Activated T-helper 17 cell treated with anti-CD3 and anti-CD28 coated beads, Interleukin-2, amount 50 U/mL, for 72 hours (primary cell): ENCODE data around the gene NHP2. TPM values are rescaled to one million over a fixed set of nuclear protein-coding genes. Genes with fewer than 3 reads are reported as not detected.

Experiments used
- ATAC-seq: fragments of 150-1000 bp; cut with Tn5 transposase; replicated peaks from 2 replicates; pipeline ENCODE4 v1.10.0; 2021; ENCODE audit warnings: mild to moderate bottlenecking, moderate library complexity
- H3K27ac Mint-ChIP-seq: one replicate; pipeline ENCODE4 v1.8.0; 2022; ENCODE audit warnings: mixed read lengths
- H3K27me3 Mint-ChIP-seq: one replicate; pipeline ENCODE4 v1.8.0; 2022; ENCODE audit warnings: mixed read lengths
- H3K36me3 Mint-ChIP-seq: one replicate; pipeline ENCODE4 v1.8.0; 2022; ENCODE audit warnings: low read depth, mild to moderate bottlenecking, mixed read lengths
- H3K4me1 Mint-ChIP-seq: one replicate; pipeline ENCODE4 v1.8.0; 2022; ENCODE audit warnings: mixed read lengths
- H3K4me3 Mint-ChIP-seq: one replicate; pipeline ENCODE4 v1.8.0; 2022; ENCODE audit warnings: mild to moderate bottlenecking, mixed read lengths
- H3K9me3 Mint-ChIP-seq: one replicate; pipeline ENCODE4 v1.8.0; 2022; ENCODE audit warnings: mixed read lengths
- total RNA-seq, 2 donors: library from RNA; stranded (reverse); gene quantifications; one replicate each; pipeline ENCODE4 v1.2.3, GENCODE V29; 2022

Gene NHP2
- total RNA-seq, 2 donors from 2014 or later, result 143 to 282 TPM

GRCh38 chr5:178119915-178120606 is 33.6 kb downstream of the NHP2 start:
- no peaks in the 10 kb centered on the region for H3K9me3 Mint-ChIP-seq
- no peaks in the 10 kb centered on the region for H3K27me3 Mint-ChIP-seq
- peaks cover under 1% of the 10 kb centered on the region for H3K36me3 Mint-ChIP-seq
- no peak for ATAC-seq
- H3K27ac Mint-ChIP-seq, result no peak overlapping the region
- H3K4me3 Mint-ChIP-seq, result no peak overlapping the region
- H3K4me1 Mint-ChIP-seq, result peaks cover 10% of the 10 kb centered on the region

- H3K36me3 Mint-ChIP-seq, result peaks cover 4% of the 10 kb centered on the region
- H3K27ac Mint-ChIP-seq, result no peak overlapping the region
- no peaks in the 10 kb centered on the region for H3K27me3 Mint-ChIP-seq
- no peaks in the 10 kb centered on the region for H3K9me3 Mint-ChIP-seq
- ATAC-seq, result no peak
- peaks cover 10% of the 10 kb centered on the region for H3K4me1 Mint-ChIP-seq
- no peak overlapping the region for H3K4me3 Mint-ChIP-seq
These were observed 35.6 kb downstream of the NHP2 start for GRCh38 chr5:178117923-178118701.

GRCh38 chr5:178116143-178116885 is 37.4 kb downstream of the NHP2 start:
- no peaks in the 10 kb centered on the region for H3K9me3 Mint-ChIP-seq
- no peaks in the 10 kb centered on the region for H3K27me3 Mint-ChIP-seq

GRCh38 chr5:178115814-178116142 is 37.9 kb downstream of the NHP2 start:
- Mint-ChIP-seq H3K4me1 (peaks cover 13% of the 10 kb centered on the region), H3K27me3 (no peaks in the 10 kb centered on the region), H3K36me3 (peaks cover 4% of the 10 kb centered on the region), H3K4me3 (peak overlapping the region; percentile 96), H3K27ac (no peak overlapping the region), H3K9me3 (no peaks in the 10 kb centered on the region)
- ATAC-seq, result no peak

More at GRCh38 chr5:178116143-178116885, 37.4 kb downstream of the NHP2 start:
- peak overlapping the region; percentile 33 for H3K27ac Mint-ChIP-seq
- peaks cover 13% of the 10 kb centered on the region for H3K4me1 Mint-ChIP-seq
- peak; percentile 54 for ATAC-seq
- peak overlapping the region; percentile 96 for H3K4me3 Mint-ChIP-seq
- H3K36me3 Mint-ChIP-seq, result peaks cover 4% of the 10 kb centered on the region

- no peak for ATAC-seq
- Mint-ChIP-seq H3K9me3 (no peaks in the 10 kb centered on the region), H3K27ac (no peak overlapping the region)
These were observed 38.4 kb downstream of the NHP2 start for GRCh38 chr5:178115136-178115813.

GRCh38 chr5:178114325-178115135 is 39.2 kb downstream of the NHP2 start:
- Mint-ChIP-seq H3K4me3 (peak overlapping the region; percentile 96), H3K4me1 (peaks cover 13% of the 10 kb centered on the region), H3K9me3 (no peaks in the 10 kb centered on the region), H3K27ac (peak overlapping the region; percentile 85), H3K27me3 (no peaks in the 10 kb centered on the region), H3K36me3 (peaks cover 4% of the 10 kb centered on the region)
- ATAC-seq, result peak; percentile 54

More at GRCh38 chr5:178115136-178115813, 38.4 kb downstream of the NHP2 start:
- H3K27me3 Mint-ChIP-seq, result no peaks in the 10 kb centered on the region
- peak overlapping the region; percentile 96 for H3K4me3 Mint-ChIP-seq
- peaks cover 4% of the 10 kb centered on the region for H3K36me3 Mint-ChIP-seq
- peaks cover 13% of the 10 kb centered on the region for H3K4me1 Mint-ChIP-seq

GRCh38 chr5:178113841-178114324 is 39.8 kb downstream of the NHP2 start:
- peaks cover 4% of the 10 kb centered on the region for H3K36me3 Mint-ChIP-seq
- H3K4me3 Mint-ChIP-seq, result peak overlapping the region; percentile 96
- no peaks in the 10 kb centered on the region for H3K9me3 Mint-ChIP-seq
- ATAC-seq, result peak; percentile 19
- no peaks in the 10 kb centered on the region for H3K27me3 Mint-ChIP-seq
- H3K27ac Mint-ChIP-seq, result peak overlapping the region; percentile 85
- peaks cover 13% of the 10 kb centered on the region for H3K4me1 Mint-ChIP-seq

GRCh38 chr5:178113141-178113787 is 40.4 kb downstream of the NHP2 start, which contains the start of gene N4BP3:
N4BP3 (plus strand) TSS chr5:178113532; CDS start chr5:178119584, 6,052 bp downstream.
- H3K4me3 Mint-ChIP-seq, result peak within 1 kb of the TSS; percentile 96
- H3K27ac Mint-ChIP-seq, result peak within 1 kb of the TSS; percentile 85
- ATAC-seq, result peak; percentile 87
- H3K9me3 Mint-ChIP-seq, result no peaks in the 10 kb centered on the region
- peaks cover 4% of the 10 kb centered on the region for H3K36me3 Mint-ChIP-seq
- peaks cover 13% of the 10 kb centered on the region for H3K4me1 Mint-ChIP-seq
- no peaks in the 10 kb centered on the region for H3K27me3 Mint-ChIP-seq

- no peak for ATAC-seq
- peak overlapping the region; percentile 66 for H3K27ac Mint-ChIP-seq
- peak overlapping the region; percentile 81 for H3K4me3 Mint-ChIP-seq
- H3K4me1 Mint-ChIP-seq, result peaks cover 13% of the 10 kb centered on the region
- H3K27me3 Mint-ChIP-seq, result no peaks in the 10 kb centered on the region
- peaks cover 4% of the 10 kb centered on the region for H3K36me3 Mint-ChIP-seq
- no peaks in the 10 kb centered on the region for H3K9me3 Mint-ChIP-seq
These were observed 41.1 kb downstream of the NHP2 start for GRCh38 chr5:178112545-178112944.

- no peaks in the 10 kb centered on the region for H3K9me3 Mint-ChIP-seq
- H3K27me3 Mint-ChIP-seq, result no peaks in the 10 kb centered on the region
- H3K4me1 Mint-ChIP-seq, result peaks cover 11% of the 10 kb centered on the region
- no peak overlapping the region for H3K4me3 Mint-ChIP-seq
- H3K36me3 Mint-ChIP-seq, result peaks cover 4% of the 10 kb centered on the region
- ATAC-seq, result no peak
- no peak overlapping the region for H3K27ac Mint-ChIP-seq
These were observed 41.8 kb downstream of the NHP2 start for GRCh38 chr5:178111925-178112324.

GRCh38 chr5:178110511-178110910 is 43.2 kb downstream of the NHP2 start:
- H3K4me1 Mint-ChIP-seq, result peaks cover 4% of the 10 kb centered on the region
- no peak for ATAC-seq
- H3K27ac Mint-ChIP-seq, result no peak overlapping the region
- H3K27me3 Mint-ChIP-seq, result no peaks in the 10 kb centered on the region
- no peaks in the 10 kb centered on the region for H3K9me3 Mint-ChIP-seq
- peaks cover 4% of the 10 kb centered on the region for H3K36me3 Mint-ChIP-seq
- H3K4me3 Mint-ChIP-seq, result no peak overlapping the region

- H3K4me1 Mint-ChIP-seq, result peaks cover 4% of the 10 kb centered on the region
These were observed 44.7 kb downstream of the NHP2 start for GRCh38 chr5:178108966-178109365.

GRCh38 chr5:178108446-178108845 is 45.2 kb downstream of the NHP2 start:
- no peak overlapping the region for H3K4me3 Mint-ChIP-seq
- H3K4me1 Mint-ChIP-seq, result peaks cover 4% of the 10 kb centered on the region
- H3K9me3 Mint-ChIP-seq, result no peaks in the 10 kb centered on the region
- no peak overlapping the region for H3K27ac Mint-ChIP-seq
- no peaks in the 10 kb centered on the region for H3K36me3 Mint-ChIP-seq
- no peaks in the 10 kb centered on the region for H3K27me3 Mint-ChIP-seq
- no peak for ATAC-seq

More at GRCh38 chr5:178108966-178109365, 44.7 kb downstream of the NHP2 start:
- ATAC-seq, result no peak
- H3K36me3 Mint-ChIP-seq, result no peaks in the 10 kb centered on the region
- no peaks in the 10 kb centered on the region for H3K9me3 Mint-ChIP-seq
- no peak overlapping the region for H3K4me3 Mint-ChIP-seq
- H3K27ac Mint-ChIP-seq, result no peak overlapping the region
- no peaks in the 10 kb centered on the region for H3K27me3 Mint-ChIP-seq
